HG03432 (cell line): Measurements from ENCODE around the gene RIT2.
A peak's percentile ranks its signal among the peaks of the same experiment; 100 is the strongest.

Experiments
- ATAC-seq: cut with Tn5 transposase; IDR thresholded peaks from one replicate; pipeline ENCODE4 v1.9.1; 2021; ENCODE audit warnings: mild to moderate bottlenecking, moderate library complexity; ENCODE audit not compliant: unreplicated experiment

Gene RIT2

DNA sequence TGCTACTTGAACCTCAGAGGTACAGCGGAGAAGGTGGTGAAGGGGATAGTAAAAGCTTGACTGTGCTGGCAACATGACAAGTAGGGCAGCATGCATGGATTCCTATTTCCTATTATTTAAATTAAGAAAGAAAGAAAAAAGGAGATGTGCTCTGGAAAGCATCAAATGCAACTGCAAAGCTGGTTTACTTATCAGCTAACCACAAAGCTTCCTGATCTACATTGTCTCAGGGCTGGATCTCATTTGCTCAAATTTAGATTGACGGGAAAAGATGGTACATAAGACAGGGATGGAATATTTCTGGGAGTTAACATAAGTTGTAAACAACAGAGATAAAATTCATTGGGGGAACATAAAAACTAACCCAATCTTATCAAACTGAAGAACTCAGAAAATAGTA is 178.0 kb downstream of the RIT2 start:
- no peak for ATAC-seq

- peak; percentile 89 for ATAC-seq
Observed at GRCh38 chr18:42936289-42936688, 179.2 kb downstream of the RIT2 start.

DNA sequence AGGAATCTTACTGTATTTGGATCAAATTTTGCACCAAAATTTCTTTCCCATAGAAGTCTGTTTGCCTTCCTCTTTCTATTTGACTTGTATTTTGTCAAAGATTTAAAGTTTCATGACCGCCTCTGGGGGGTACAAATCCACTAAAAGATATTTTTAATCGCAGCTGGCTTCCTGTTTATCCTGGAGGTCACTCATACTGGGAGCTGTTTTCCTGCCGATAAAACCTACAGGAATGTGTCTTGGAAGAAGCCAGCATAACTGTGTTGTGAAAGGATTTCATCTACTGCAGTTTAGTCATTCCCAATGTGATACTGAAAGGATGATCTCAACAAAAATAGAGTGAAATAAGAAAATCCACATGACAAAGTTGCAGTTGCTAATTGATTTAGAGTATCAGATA is 184.0 kb downstream of the RIT2 start:
- no peak for ATAC-seq

DNA sequence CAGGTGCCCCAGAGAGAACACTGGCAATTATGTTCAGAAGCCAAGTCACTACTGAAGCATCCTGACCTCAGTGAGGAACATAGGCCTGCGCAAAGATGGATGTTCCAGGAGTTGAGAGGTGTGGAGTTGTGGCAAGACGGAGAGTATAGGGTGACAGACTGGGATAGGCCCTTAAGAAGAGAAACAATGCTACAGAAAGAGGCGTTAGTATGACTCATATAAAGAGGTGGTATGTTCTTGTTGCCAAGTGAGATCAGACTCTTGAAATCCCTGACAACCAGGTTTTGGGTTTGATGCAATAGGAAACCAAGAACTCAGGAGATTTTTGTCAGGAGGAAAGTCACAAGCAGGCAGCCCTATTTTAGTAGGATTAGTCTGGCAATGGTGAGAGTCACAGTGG is 185.6 kb downstream of the RIT2 start:
- ATAC-seq = no peak

- no peak for ATAC-seq
Observed at GRCh38 chr18:42929181-42929580, 186.3 kb downstream of the RIT2 start.

DNA sequence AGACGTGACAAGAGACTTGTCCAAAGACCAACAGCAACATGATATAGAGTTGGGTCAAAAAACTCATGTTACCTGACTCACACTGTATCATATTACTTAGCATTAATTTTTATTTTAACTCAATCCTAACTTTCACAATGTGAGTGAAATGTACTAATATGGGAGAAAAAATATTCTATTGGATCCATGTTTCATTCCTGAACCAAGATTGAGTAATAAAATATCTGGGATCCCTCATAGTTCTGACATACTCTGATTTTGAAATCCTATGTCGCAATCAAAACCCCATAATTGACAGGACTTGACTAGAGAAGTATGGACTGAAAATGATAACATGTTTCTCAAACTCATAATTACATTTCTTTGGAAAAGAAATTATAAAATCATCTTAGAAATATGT is 190.4 kb downstream of the RIT2 start:
- ATAC-seq = no peak

- ATAC-seq = no peak
Observed at GRCh38 chr18:42922363-42922762, 193.1 kb downstream of the RIT2 start.

DNA sequence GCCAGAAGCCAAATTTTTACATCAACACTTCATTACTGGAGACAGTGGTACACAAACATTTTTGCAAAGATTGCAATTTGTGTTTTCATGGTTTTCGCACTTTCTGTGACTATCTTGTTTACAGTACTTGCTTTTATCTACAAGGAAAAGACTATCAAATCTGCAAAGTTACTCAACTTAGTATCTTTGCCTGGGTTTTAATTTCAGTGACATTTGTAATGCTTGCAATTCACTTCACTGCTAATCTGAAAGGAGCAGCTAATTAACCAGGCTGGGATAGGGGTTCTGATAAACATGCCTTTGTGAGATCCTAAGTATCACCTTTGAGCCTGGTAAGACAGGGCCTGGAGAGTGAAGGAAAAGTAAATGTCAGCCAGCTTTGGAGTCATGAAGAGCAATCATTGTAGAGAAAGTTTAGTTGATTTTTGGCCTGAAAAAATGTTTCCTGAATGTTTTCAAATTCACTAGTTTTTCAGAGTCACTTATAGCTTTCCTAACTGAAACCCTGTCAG is 194.2 kb downstream of the RIT2 start:
- no peak for ATAC-seq

DNA sequence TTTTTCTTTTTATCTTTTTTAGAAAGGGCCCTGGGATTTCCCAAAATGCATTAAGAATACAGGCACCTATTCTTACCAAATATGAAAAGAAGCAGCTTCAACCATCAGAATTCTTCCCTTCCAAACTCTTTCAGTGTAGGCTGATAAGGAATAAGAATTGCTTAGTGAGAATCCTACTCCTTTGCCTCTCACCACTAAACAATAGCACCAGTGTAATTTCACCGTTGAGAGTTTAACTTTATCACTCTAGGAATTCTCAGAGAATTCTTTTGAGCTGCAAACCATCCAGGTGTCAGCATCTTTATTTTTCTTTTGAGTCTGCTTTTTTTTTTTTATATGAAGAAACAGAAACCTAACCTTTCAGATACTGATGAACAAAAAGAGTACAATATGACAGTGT is 194.9 kb downstream of the RIT2 start:
- no peak for ATAC-seq

DNA sequence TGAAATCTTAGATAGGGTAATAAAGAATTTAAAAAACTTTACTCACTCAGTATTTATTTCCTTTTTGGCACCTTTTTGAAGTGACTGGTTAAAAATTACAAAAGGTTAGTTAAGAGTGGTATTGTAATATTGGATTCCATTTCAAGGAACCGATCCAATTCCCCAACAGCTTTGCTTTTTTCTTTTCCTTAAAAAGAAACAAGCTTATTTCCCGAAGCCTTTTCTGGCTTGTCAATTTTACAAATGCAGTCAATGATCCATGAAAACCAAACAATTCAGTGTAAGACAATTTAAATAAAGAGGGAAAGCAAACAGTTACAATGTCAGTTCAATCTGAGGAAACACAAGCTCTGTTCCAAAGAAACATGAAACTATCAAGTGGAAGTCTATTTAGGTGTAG is 200.2 kb downstream of the RIT2 start:
- no peak for ATAC-seq

DNA sequence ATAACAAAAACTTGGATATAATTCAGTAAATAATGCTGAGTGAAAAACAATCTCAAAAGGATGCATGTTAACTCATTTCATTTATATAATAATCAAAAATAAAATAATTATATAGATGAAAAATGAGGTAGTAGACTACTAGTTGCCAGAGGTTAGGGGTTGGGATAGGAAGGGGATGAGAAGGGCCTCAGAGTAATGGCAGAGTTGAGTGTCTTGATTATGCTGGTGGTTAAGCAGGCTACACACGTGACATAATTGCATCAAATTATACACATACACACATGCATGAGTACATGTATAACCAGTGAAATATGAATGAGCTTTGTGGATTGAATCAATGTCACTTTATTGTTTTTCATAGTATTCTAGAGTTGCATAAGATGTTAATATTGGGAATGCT is 201.0 kb downstream of the RIT2 start:
- ATAC-seq = no peak

DNA sequence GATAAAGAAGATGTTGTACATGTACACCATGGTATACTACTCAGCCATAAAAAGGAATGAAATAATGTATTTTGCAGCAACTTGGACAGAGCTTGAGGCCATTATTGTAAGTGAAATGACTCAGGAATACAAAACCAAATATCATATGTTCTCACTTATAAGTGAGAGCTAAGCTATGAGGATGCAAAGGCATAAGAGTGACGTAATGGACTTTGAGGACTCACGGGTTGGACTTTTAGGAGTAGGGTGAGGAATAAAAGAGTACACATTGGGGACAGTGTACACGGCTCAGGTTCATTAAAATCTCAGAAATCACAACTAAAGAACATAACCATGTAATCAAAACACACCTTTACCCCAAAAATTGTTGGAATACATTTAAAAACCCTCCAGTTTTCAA is 206.4 kb downstream of the RIT2 start:
- no peak for ATAC-seq

GRCh38 chr18:42906761-42907160 is 208.7 kb downstream of the RIT2 start:
- no peak for ATAC-seq

GRCh38 chr18:42901161-42901560 is 214.3 kb downstream of the RIT2 start:
- ATAC-seq = no peak

DNA sequence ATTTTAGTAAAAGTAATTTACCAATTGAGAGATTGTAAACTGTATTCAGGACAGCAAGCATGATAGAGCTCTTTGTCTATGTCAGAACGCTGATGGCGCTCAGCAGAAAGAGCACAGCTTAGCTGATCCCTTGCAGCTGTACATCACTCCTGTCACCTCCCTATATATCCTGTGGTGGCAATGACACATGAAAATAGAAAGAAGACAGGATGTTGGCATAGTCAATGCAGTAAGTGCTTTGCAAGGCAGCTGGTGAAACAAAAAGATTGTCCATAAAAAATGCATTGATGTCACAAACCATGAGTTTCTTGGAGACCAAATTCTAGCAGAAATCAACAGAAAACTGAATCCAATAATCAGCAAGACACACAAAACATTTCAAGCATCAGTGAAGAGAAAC is 221.5 kb downstream of the RIT2 start:
- ATAC-seq = no peak

DNA sequence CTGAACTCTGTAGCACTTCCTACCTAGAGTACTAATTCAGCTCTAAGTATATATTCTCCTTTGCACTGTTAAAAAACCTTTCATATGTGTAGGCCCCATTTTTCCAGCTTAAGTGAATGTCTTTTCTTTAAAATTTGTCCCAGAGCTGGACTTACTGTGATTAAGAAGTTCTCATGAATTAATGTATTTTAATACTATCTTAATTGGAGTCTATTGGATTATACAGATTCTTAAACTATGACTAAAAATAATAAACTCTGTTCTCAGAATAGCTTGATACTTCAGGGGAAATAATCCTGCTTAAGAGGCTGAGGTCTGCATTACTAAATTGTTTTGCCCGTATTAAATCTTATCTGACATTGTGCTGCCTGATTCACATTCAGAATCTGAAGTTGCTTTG is 223.3 kb downstream of the RIT2 start:
- no peak for ATAC-seq

GRCh38 chr18:42891705-42892104 is 223.8 kb downstream of the RIT2 start:
- ATAC-seq = no peak

GRCh38 chr18:42883169-42883568 is 232.3 kb downstream of the RIT2 start:
- ATAC-seq = no peak

DNA sequence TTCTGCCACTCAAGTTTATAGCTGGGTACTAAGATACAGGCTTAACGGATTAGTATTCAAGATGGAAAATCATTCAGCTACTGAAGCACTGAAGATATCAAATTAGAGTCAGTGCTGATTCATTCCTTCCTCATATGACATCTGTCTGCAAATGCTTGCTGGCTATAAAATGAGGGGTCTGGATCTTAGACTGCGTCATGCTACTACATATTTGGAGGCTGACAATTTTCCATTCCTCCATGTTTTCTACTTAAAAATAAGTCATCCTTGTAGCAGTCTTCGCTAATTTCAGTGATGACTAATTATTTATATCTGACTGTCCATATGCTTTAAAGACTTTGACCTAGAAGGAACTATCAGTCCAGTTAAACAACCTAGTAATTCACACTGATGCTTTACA is 233.4 kb downstream of the RIT2 start:
- ATAC-seq = no peak

- no peak for ATAC-seq
Observed at GRCh38 chr18:42872838-42873237, 242.6 kb downstream of the RIT2 start.

DNA sequence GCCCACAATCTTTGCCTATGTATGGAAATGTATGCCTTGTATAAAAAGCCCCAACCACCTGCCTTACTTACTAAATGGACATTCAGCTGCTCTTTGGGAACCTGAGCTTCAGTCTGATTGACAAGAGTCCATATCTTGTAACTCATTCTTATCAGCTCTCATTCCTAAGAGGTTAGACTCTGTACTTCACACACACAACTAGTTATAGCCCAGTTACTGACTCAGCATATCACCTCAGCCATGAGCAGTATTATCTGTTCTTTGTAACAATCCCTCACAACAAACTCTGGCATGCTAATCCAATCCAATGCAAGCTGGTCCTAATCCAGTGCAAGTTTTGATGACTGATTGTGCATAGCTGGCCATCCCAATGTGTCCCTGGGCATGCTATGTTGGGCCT is 250.6 kb downstream of the RIT2 start:
- ATAC-seq = no peak

GRCh38 chr18:42861271-42861670 is 254.2 kb downstream of the RIT2 start:
- ATAC-seq = no peak

DNA sequence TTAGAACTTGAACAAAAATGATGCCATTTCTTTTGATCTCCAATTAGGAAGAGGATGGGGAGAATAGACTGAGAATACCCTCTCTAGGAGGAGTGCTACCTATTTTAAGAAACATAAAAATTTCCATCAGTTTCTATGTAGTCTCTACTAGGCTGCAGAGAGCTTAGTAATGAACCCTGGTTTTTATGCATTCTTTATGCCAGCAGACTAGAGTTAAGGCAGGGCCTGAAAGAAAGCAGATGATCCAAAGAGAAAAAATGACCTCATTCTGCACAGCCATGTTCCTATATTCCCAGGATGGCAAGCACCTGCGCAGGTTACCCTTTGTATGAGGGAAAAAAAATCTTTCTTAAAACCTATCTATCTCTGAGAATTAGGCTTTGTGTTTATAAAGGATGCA is 254.9 kb downstream of the RIT2 start:
- no peak for ATAC-seq

GRCh38 chr18:42860011-42860410 is 255.5 kb downstream of the RIT2 start:
- ATAC-seq = no peak
